Esophagus squamous epithelium (tissue), 5 donors: Measurements from ENCODE around the gene GALNT7. TPM values are rescaled to one million over a fixed set of nuclear protein-coding genes. Genes with fewer than 3 reads are reported as not detected.
A peak's percentile ranks its signal among the peaks of the same experiment; 100 is the strongest.

ENCODE experiments used
- DNase-seq: peaks from one replicate; lab custom pipeline; 2025; lab: John Stamatoyannopoulos, UW
- H3K27ac ChIP-seq, 4 donors: fragments of 200-600 bp; sonication (generic); one replicate each; pipeline ENCODE4 v1.5.1; 2016 to 2019; ENCODE audit warnings: mild to moderate bottlenecking in 1 of 4
- H3K27me3 ChIP-seq, 4 donors: fragments of 200-600 bp; sonication (generic); 1 replicate in 3 of 4; 2 replicates in 1 of 4; pipeline versions ENCODE4 v1.5.1 to v1.6.0; 2017 to 2021; ENCODE audit warnings: antibody characterized with exemption in 1 of 4
- H3K36me3 ChIP-seq, 3 donors: fragments of 200-600 bp; sonication (generic); one replicate each; pipeline ENCODE4 v1.5.1; 2016 to 2019
- H3K4me1 ChIP-seq, 3 donors: fragments of 200-600 bp; sonication (generic); one replicate each; pipeline ENCODE4 v1.5.1; 2017 to 2019
- H3K4me3 ChIP-seq, 4 donors: fragments of 200-600 bp; sonication (generic); 1 replicate in 3 of 4; 2 replicates in 1 of 4; pipeline ENCODE4 v1.5.1; 2016 to 2019; ENCODE audit warnings: mild to moderate bottlenecking in 2 of 4, moderate library complexity in 1 of 4
- H3K9me3 ChIP-seq, 3 donors: fragments of 200-600 bp; sonication (generic); one replicate each; pipeline ENCODE4 v1.5.1; 2016 to 2019
- POLR2A ChIP-seq, 4 donors: fragments of 450-650 bp; IDR thresholded peaks; one replicate each; pipeline ENCODE4 v1.6.1; 2017; ENCODE audit warnings: antibody characterized with exemption in 4 of 4, mild to moderate bottlenecking in 4 of 4, moderate library complexity in 3 of 4
- WGBS, 2 donors: methylation state at CpG; one replicate each; pipeline ENCODE4 v1.1.5; 2018; 5-methylcytosine and 5-hydroxymethylcytosine counted together
- intact Hi-C: fragments of 100-400 bp; cut with DNase I; formaldehyde crosslinking; loops from one replicate; pipeline ENCODE4 v1.15.0; 2022
- total RNA-seq, 4 donors: library from RNA; depleted of rRNA; stranded (reverse); fragments of >200 nt; gene quantifications; one replicate each; pipeline ENCODE4 v1.1.0, GENCODE V29; 2016
- TF ChIP-seq, protein P1 (sequence below), 6 experiments: fragments of 450-650 bp in 4 of 6; fragments of 200-600 bp in 2 of 6; sonication (generic) in 2 of 6; IDR thresholded peaks; one replicate each; pipeline ENCODE4 v1.5.1; 2016 to 2019; ENCODE audit warnings: antibody characterized with exemption in 6 of 6, mild to moderate bottlenecking in 4 of 6, moderate library complexity in 4 of 6
- donor health status: DM: yes; HTN: yes; CAD: no.

GALNT7 gene
- total RNA-seq, 4 donors from 2014 or later = 17.9 to 33.8 (median 23.6) TPM

DNA sequence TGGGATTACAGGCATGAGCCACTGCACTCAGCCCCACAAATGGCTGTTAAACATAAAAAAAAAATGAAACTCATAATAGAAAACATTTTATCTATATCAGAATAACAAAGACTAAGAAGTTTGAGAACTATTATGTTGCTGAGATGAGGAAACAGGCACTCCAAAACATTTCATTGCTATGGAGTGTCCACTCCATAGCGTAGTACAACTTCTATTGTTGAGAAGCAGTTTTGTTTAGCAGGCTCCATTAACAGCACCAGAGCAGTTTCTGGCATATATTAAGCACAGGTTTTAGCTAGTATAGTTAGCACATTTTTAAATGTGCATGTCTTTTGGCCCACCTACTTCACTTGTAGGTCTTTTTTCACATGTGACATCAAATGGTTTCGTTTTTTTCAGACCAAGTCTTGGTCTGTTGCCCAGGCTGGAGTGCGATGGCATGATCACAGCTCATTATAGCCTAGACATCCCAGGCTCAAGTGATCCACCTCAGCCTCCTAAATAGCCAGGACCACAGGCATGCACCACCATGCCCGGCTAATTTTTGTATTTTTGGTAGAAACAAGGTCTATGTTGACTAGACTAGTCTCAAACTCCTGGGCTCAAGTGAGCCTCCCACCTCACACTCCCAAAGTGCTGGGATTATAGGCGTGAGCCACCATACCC lies 159.8 kb downstream of the GALNT7 start:
- Histone ChIP-seq H3K27ac (no peak overlapping the region), H3K36me3 (peaks cover 0 to 75% (median 7%) of the 10 kb centered on the region in 3 donors), H3K27me3 (no peaks in the 10 kb centered on the region), H3K4me3 (no peak overlapping the region), H3K4me1 (peaks cover 0 to 31% (median 11%) of the 10 kb centered on the region in 3 donors), H3K9me3 (no peaks in the 10 kb centered on the region)
- 88 to 93% methylated on average over 4 to 5 of the region's 5 CpGs for WGBS, 2 donors
- intact Hi-C loops = no loop called here
- TF ChIP-seq POLR2A (IDR thresholded peaks at IDR 0.05) = no peak
- TF ChIP-seq, protein P1, sequence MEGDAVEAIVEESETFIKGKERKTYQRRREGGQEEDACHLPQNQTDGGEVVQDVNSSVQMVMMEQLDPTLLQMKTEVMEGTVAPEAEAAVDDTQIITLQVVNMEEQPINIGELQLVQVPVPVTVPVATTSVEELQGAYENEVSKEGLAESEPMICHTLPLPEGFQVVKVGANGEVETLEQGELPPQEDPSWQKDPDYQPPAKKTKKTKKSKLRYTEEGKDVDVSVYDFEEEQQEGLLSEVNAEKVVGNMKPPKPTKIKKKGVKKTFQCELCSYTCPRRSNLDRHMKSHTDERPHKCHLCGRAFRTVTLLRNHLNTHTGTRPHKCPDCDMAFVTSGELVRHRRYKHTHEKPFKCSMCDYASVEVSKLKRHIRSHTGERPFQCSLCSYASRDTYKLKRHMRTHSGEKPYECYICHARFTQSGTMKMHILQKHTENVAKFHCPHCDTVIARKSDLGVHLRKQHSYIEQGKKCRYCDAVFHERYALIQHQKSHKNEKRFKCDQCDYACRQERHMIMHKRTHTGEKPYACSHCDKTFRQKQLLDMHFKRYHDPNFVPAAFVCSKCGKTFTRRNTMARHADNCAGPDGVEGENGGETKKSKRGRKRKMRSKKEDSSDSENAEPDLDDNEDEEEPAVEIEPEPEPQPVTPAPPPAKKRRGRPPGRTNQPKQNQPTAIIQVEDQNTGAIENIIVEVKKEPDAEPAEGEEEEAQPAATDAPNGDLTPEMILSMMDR (IDR thresholded peaks at IDR 0.05) = no peak
- no peak for DNase-seq

DNA sequence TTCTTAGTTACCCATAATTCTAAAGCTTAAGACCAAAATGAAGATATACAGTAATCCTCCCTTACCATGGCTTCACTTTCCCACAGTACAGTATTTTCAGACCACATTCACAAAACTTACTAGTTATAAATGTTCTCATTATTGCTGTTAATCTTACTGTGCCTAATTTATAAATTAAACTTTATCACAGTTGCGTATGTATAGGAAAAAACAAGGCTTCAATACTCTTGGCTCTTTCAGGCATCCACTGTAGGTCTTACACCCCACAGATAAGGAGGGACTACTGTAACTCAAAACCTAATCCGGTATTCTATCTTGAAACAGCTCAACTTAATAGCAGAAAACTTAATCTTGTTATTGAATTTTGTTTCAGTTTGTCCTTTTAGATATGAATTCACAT lies 162.0 kb downstream of the GALNT7 start:
- H3K27me3 ChIP-seq = no peaks in the 10 kb centered on the region
- intact Hi-C loops = loop anchor here (5.0 kb wide), 1 partner anchor 37 kb away; no protein-coding TSS in a partner anchor
- 88 to 93% methylated on average over 2 of the region's 2 CpGs for WGBS, 2 donors
- peaks cover 0 to 64% (median 7%) of the 10 kb centered on the region in 3 donors for H3K36me3 ChIP-seq
- TF ChIP-seq, protein P1 (IDR thresholded peaks at IDR 0.05) = no peak
- no peak for TF ChIP-seq POLR2A (IDR thresholded peaks at IDR 0.05)
- no peak overlapping the region for H3K4me3 ChIP-seq
- H3K4me1 ChIP-seq = peaks cover 0 to 35% (median 11%) of the 10 kb centered on the region in 3 donors
- DNase-seq = no peak
- no peak overlapping the region for H3K27ac ChIP-seq
- H3K9me3 ChIP-seq = no peaks in the 10 kb centered on the region

DNA sequence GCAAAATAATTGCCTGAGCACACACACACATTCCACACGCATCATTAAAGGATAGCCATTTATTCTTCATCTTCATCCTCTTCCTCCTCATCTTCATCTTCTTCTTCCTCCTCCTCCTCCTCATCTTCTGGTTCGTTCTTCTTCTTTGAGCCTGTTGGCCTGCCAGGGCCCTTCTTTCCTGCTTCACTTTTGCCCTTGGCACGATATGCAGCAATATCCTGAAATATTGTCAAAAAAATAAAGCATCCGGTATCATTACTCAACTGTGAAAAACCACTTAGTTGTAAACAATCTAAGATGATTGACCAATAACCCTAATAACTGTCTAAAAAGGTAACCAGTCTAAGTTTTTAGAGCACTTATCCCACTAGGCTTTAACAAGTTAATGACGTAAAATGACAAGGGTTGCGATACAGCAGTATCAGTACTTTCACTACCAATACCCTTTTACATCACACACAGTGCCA lies 163.4 kb downstream of the GALNT7 start:
- intact Hi-C loops = loop anchor here (5.0 kb wide), 1 partner anchor 35 kb away; no protein-coding TSS in a partner anchor
- WGBS, 2 donors = 17 to 23% methylated on average over 6 of the region's 6 CpGs

DNA sequence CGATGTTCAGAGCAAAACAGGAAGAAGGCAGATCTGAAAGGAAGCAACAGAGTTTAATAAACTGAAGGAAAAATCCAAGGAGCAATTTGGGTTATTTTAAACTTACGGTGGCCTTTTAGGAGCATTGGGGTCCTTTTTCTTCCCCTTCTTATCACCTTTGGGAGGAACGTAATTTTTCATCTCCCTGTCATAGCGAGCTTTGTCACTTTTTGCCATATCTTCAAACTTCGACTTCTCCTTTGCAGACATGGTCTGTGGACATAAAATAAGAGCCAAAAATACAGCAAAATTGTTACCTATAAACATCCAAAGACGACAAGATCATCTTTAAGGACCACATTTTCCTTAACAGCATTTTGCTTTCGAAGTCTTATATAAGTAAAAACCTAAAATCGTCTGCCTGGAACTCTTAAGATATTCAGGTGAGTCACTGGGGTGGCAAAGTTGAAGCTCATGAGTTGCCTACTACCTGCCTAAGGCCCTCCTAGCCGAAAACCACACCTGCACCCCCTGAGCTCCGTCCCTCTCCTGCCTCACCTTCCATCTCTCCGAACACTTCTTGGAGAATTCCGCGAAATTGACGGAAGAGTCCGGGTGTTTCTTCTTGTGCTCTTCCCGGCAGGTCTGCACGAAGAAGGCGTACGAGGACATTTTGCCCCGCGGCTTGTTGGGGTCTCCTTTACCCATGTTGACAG lies 164.5 kb downstream of the GALNT7 start:
- TF ChIP-seq, protein P1 (IDR thresholded peaks at IDR 0.05) = no peak
- TF ChIP-seq POLR2A (IDR thresholded peaks at IDR 0.05) = no peak
- peaks cover 0 to 42% (median 11%) of the 10 kb centered on the region in 3 donors for H3K4me1 ChIP-seq
- 1 to 8% methylated on average over 9 to 15 of the region's 21 CpGs for WGBS, 2 donors
- intact Hi-C loops = loop anchor here (5.0 kb wide), 1 partner anchor 34 kb away; no protein-coding TSS in a partner anchor
- H3K27me3 ChIP-seq = no peaks in the 10 kb centered on the region
- no peak for DNase-seq
- H3K4me3 ChIP-seq = peak overlapping the region; percentile 53 to 94 (median 90)
- peak overlapping the region; percentile 93 to 100 (median 99) for H3K27ac ChIP-seq
- no peaks in the 10 kb centered on the region for H3K9me3 ChIP-seq
- peaks cover 0 to 39% (median 7%) of the 10 kb centered on the region in 3 donors for H3K36me3 ChIP-seq

More for the DNA sequence above, 163.4 kb downstream of the GALNT7 start:
- Histone ChIP-seq H3K4me1 (peaks cover 0 to 42% (median 11%) of the 10 kb centered on the region in 3 donors), H3K4me3 (peak overlapping the region; percentile 53 to 94 (median 90)), H3K27me3 (no peaks in the 10 kb centered on the region), H3K36me3 (peaks cover 0 to 50% (median 7%) of the 10 kb centered on the region in 3 donors), H3K27ac (peak overlapping the region; percentile 93 to 100 (median 99)), H3K9me3 (no peaks in the 10 kb centered on the region)
- no peak for DNase-seq
- TF ChIP-seq, protein P1 (IDR thresholded peaks at IDR 0.05) = no peak
- TF ChIP-seq POLR2A (IDR thresholded peaks at IDR 0.05) = no peak
